Measurements from ENCODE around the gene CRIM1. TPM values are rescaled to one million over a fixed set of nuclear protein-coding genes. Genes with fewer than 3 reads are reported as not detected.

CRIM1 gene
- total RNA-seq, 4 donors from 2014 or later = 140 to 429 (median 201) TPM

- Histone ChIP-seq H3K36me3 (peaks cover 15 to 67% (median 40%) of the 10 kb centered on the region in 4 donors), H3K4me1 (peaks cover 0 to 15% (median 14%) of the 10 kb centered on the region in 4 donors), H3K9me3 (no peaks in the 10 kb centered on the region), H3K27ac (replicated peaks in 1 of 4) (no peak overlapping the region), H3K27me3 (no peaks in the 10 kb centered on the region), H3K4me3 (no peak overlapping the region)
- TF ChIP-seq POLR2AphosphoS5 (IDR thresholded peaks at IDR 0.05) (no peak), CTCF (IDR thresholded peaks at IDR 0.05) (no peak), EP300 (IDR thresholded peaks at IDR 0.05) (no peak), POLR2A (IDR thresholded peaks at IDR 0.05; ENCODE audit: low read depth) (no peak)
- intact Hi-C loops (cut with DNase I) = no loop called here
- WGBS = 86% methylated on average over 4 of the region's 4 CpGs
- no peak for DNase-seq (ENCODE audit: extremely low spot score)
These were observed 146.5 kb downstream of the CRIM1 start for GRCh38 chr2:36502081-36502480.

DNA sequence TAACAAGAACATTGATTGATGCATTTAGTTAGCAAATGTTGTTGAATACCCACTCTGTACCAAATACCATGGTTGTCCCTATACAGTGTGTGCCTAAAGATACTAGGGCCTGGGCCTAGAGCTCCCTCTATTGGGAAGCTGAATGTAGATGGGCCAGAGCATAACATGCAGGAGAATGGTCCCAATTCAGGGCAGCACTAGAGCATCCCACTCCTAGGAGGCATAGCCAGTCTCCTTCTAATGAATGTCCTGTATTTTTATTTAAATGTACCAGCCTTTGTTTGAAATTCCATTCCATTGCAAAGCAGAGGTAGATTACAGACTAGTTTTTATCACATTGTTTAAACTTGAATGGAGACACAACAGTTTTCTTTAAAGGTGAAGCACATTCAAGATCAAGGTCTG lies 151.8 kb downstream of the CRIM1 start:
- intact Hi-C loops (cut with DNase I) = loop anchor here (5.0 kb wide), 1 partner anchor 155 kb away; no protein-coding TSS in a partner anchor
- no peak for DNase-seq (ENCODE audit: extremely low spot score)

DNA sequence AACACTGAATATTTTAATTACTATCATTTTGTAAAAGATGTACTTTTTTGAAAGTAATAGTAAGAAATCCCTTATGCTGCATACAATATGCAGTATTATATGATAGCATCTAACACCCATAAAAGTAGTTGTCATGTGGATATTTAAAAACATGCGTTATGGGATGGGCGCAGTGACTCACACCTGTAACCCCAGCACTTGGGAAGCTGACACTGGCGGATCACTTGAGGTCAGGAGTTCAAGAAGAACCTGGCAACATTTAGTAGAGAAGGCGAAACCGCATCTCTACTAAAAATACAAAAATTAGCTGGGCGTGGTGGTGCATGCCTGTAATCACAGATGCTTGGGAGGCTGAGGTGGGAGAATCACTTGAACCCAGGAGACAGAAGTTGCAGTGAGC lies 153.5 kb downstream of the CRIM1 start:
- intact Hi-C loops (cut with DNase I) = loop anchor here (5.0 kb wide), 1 partner anchor 157 kb away; no protein-coding TSS in a partner anchor
- Histone ChIP-seq H3K4me1 (peaks cover 0 to 3% (median 0%) of the 10 kb centered on the region in 4 donors), H3K27ac (replicated peaks in 1 of 4) (no peak overlapping the region), H3K36me3 (peaks cover 25 to 70% (median 40%) of the 10 kb centered on the region in 4 donors), H3K4me3 (no peak overlapping the region), H3K9me3 (no peaks in the 10 kb centered on the region), H3K27me3 (no peaks in the 10 kb centered on the region)
- DNase-seq (ENCODE audit: extremely low spot score) = no peak
- 89% methylated on average over 6 of the region's 6 CpGs for WGBS
- no peak for TF ChIP-seq EP300 (IDR thresholded peaks at IDR 0.05)
- TF ChIP-seq CTCF (IDR thresholded peaks at IDR 0.05) = no peak
- no peak for TF ChIP-seq POLR2AphosphoS5 (IDR thresholded peaks at IDR 0.05)
- TF ChIP-seq POLR2A (IDR thresholded peaks at IDR 0.05; ENCODE audit: low read depth) = no peak

More for the DNA sequence above, 151.8 kb downstream of the CRIM1 start:
- H3K9me3 ChIP-seq = no peaks in the 10 kb centered on the region
- peaks cover 0 to 3% (median 0%) of the 10 kb centered on the region in 4 donors for H3K4me1 ChIP-seq
- peak overlapping the region in 1 of 4 donors; percentile 10 for H3K27ac ChIP-seq (replicated peaks in 1 of 4)
- H3K4me3 ChIP-seq = no peak overlapping the region
- H3K27me3 ChIP-seq = no peaks in the 10 kb centered on the region
- TF ChIP-seq POLR2AphosphoS5 (IDR thresholded peaks at IDR 0.05) (peak; percentile 29 to 33), EP300 (IDR thresholded peaks at IDR 0.05) (no peak), POLR2A (IDR thresholded peaks at IDR 0.05; ENCODE audit: low read depth) (no peak), CTCF (IDR thresholded peaks at IDR 0.05) (peak; percentile 58 to 79 (median 62))
- peaks cover 12 to 70% (median 32%) of the 10 kb centered on the region in 4 donors for H3K36me3 ChIP-seq

DNA sequence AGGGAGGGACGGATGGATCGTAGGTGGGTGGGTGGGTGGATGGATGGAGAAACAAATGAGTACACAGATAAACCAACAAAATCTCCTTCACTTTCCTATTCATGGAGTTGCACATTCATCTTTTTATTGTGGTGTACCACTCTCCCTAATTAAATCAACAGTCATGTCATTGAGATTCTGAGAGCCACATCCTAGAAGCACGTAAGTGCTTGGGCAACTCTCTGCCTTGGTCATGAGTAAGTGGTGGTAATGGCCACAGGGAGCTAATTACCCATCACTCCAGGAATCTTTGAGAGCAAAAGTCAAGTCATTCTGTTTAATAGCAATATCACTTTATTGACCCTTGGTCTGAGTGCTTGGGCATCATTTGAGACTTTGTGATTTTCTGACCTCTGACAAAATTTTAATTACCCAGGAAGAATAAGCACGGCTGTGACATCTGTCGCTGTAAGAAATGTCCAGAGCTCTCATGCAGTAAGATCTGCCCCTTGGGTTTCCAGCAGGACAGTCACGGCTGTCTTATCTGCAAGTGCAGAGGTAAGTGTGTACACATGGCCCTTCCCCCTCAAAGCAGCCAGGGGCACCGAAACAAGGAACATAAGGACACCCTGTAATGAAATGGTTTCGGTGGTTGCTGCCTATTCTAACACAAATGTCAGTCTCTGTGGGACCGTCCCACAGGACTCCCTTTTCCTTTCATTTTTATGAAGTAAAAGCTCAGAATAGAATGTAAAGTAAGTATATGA lies 156.5 kb downstream of the CRIM1 start:
- WGBS = 91% methylated on average over 9 of the region's 9 CpGs
- TF ChIP-seq POLR2A (IDR thresholded peaks at IDR 0.05; ENCODE audit: low read depth) (no peak), CTCF (IDR thresholded peaks at IDR 0.05) (no peak), EP300 (IDR thresholded peaks at IDR 0.05) (no peak), POLR2AphosphoS5 (IDR thresholded peaks at IDR 0.05) (no peak)
- Histone ChIP-seq H3K27me3 (no peaks in the 10 kb centered on the region), H3K4me1 (peaks cover 0 to 10% (median 6%) of the 10 kb centered on the region in 4 donors), H3K4me3 (no peak overlapping the region), H3K9me3 (no peaks in the 10 kb centered on the region), H3K36me3 (peaks cover 32 to 83% (median 62%) of the 10 kb centered on the region in 4 donors), H3K27ac (replicated peaks in 1 of 4) (no peak overlapping the region)
- intact Hi-C loops (cut with DNase I) = no loop called here
- DNase-seq (ENCODE audit: extremely low spot score) = no peak
